ENCODE results near the gene GALNT2.

Gene GALNT2

DNA sequence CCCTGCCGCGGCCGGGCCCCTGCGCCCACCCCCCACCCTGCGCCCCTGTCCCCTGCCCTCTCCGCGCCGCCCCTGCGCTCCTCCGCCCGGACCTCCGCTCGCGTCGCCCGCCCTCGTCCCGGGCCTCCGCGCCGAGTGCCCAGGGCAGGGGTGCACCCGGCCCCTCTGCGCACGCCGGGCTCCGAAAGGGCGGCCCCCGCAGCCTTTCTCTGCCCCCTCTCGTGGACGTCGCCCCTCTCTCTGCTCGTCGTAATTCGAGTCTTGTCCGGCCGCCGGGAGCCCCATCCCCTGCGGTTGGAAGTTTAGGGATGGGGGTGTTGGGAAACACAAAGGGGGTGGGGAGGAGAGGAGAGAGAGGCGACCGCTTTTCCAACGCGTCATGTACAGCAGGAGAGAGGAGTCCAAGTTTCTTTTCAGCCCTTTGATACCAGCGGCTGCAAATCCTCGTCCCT is 407 bp downstream of the GALNT2 start:
- peak overlapping the region; percentile 89 for H3K9ac ChIP-seq (ENCODE audit: insufficient read length, low read depth)
- DNase-seq (ENCODE audit: low read depth, low spot score) = no peak

DNA sequence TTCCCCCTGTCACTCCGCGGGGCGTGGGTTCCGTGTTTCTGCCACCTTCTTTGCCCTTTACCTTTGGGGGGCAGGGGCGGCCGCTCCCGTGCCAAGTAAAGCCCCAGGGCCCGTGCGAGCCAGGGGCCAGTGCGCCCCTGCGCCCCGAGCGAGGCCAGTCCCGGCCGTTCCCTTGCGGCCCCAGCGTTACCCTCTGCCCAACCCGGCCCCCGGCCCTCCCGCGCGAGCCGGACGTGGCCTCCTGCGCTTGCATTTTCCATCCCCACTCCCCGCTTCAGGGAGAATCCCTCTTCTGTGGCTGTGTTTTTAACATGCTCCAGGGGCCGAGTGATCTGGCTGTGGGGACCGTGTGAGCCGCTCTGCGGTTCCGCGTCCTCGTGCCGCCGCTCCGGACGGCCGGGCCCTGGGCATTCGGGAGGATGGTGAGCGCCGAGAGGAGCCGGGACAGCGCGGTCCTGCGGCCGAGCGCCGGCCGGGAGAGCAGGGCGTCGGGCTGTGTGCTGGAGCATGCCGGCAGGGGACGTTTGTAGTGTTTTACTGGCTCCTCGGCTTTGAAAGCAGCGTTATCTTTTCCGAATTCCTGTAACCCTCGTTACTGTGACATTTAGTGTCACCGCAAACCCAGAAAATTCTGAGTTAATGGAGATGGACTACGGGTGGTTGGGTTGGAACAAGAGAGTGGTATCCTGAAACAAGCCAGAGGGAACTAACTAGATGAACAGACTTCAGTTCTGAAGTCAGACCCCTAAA is 1.0 kb downstream of the GALNT2 start:
- DNase-seq (ENCODE audit: low read depth, low spot score) = peak; percentile 25
- peaks cover 7% of the 10 kb centered on the region; the same call in 1 of the 2 replicates for H3K9me3 ChIP-seq (ENCODE audit: insufficient read depth, low read length)
- no peaks in the 10 kb centered on the region for H3K36me3 ChIP-seq (ENCODE audit: insufficient read depth, insufficient read length, low read length)
- H3K4me3 ChIP-seq (ENCODE audit: insufficient read length, low read depth) = peak overlapping the region; percentile 85
- no peak for TF ChIP-seq SUZ12 (IDR thresholded peaks at IDR 0.05; ENCODE audit: extremely low read depth, insufficient read depth, insufficient read length)
- no peak for TF ChIP-seq ZNF274 (IDR thresholded peaks at IDR 0.05; ENCODE audit: low read depth, low read length)
- no peak for TF ChIP-seq YY1 (IDR thresholded peaks at IDR 0.05; ENCODE audit: insufficient read depth, insufficient read length)
- peak overlapping the region; percentile 89 for H3K9ac ChIP-seq (ENCODE audit: insufficient read length, low read depth)
- H3K4me1 ChIP-seq (ENCODE audit: insufficient read depth, insufficient read length) = peaks cover 3% of the 10 kb centered on the region
- H3K27me3 ChIP-seq (ENCODE audit: insufficient read depth, insufficient read length) = peaks cover 31% of the 10 kb centered on the region

More for the DNA sequence above, 407 bp downstream of the GALNT2 start:
- Histone ChIP-seq H3K27me3 (ENCODE audit: insufficient read depth, insufficient read length) (peaks cover 31% of the 10 kb centered on the region), H3K9me3 (ENCODE audit: insufficient read depth, low read length) (peaks cover 10% of the 10 kb centered on the region; the same call in 1 of the 2 replicates), H3K36me3 (ENCODE audit: insufficient read depth, insufficient read length, low read length) (no peaks in the 10 kb centered on the region), H3K4me1 (ENCODE audit: insufficient read depth, insufficient read length) (peaks cover under 1% of the 10 kb centered on the region), H3K4me3 (ENCODE audit: insufficient read length, low read depth) (peak overlapping the region; percentile 85)
- TF ChIP-seq SUZ12 (IDR thresholded peaks at IDR 0.05; ENCODE audit: extremely low read depth, insufficient read depth, insufficient read length) (no peak), ZNF274 (IDR thresholded peaks at IDR 0.05; ENCODE audit: low read depth, low read length) (no peak), YY1 (IDR thresholded peaks at IDR 0.05; ENCODE audit: insufficient read depth, insufficient read length) (no peak)

DNA sequence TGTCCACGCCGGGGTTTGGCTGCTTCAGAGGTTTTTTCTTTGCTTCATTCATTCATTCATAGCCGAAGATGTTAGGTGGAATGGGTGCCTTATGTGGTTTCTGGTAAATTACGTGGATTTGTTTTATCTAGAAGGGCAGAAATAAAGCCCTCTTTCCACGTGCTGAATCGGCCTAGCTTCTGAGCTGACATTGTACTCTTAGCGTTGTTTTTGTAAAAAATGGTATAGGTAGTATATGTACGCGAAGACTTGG is 1.5 kb downstream of the GALNT2 start:
- Histone ChIP-seq H3K27me3 (ENCODE audit: insufficient read depth, insufficient read length) (peaks cover 31% of the 10 kb centered on the region), H3K9ac (ENCODE audit: insufficient read length, low read depth) (peak overlapping the region; percentile 89), H3K9me3 (ENCODE audit: insufficient read depth, low read length) (peaks cover 7% of the 10 kb centered on the region; the same call in 1 of the 2 replicates), H3K4me3 (ENCODE audit: insufficient read length, low read depth) (peak overlapping the region; percentile 85), H3K4me1 (ENCODE audit: insufficient read depth, insufficient read length) (peaks cover 3% of the 10 kb centered on the region), H3K36me3 (ENCODE audit: insufficient read depth, insufficient read length, low read length) (no peaks in the 10 kb centered on the region)
- DNase-seq (ENCODE audit: low read depth, low spot score) = no peak
- no peak for TF ChIP-seq SUZ12 (IDR thresholded peaks at IDR 0.05; ENCODE audit: extremely low read depth, insufficient read depth, insufficient read length)
- no peak for TF ChIP-seq YY1 (IDR thresholded peaks at IDR 0.05; ENCODE audit: insufficient read depth, insufficient read length)
- TF ChIP-seq ZNF274 (IDR thresholded peaks at IDR 0.05; ENCODE audit: low read depth, low read length) = no peak

DNA sequence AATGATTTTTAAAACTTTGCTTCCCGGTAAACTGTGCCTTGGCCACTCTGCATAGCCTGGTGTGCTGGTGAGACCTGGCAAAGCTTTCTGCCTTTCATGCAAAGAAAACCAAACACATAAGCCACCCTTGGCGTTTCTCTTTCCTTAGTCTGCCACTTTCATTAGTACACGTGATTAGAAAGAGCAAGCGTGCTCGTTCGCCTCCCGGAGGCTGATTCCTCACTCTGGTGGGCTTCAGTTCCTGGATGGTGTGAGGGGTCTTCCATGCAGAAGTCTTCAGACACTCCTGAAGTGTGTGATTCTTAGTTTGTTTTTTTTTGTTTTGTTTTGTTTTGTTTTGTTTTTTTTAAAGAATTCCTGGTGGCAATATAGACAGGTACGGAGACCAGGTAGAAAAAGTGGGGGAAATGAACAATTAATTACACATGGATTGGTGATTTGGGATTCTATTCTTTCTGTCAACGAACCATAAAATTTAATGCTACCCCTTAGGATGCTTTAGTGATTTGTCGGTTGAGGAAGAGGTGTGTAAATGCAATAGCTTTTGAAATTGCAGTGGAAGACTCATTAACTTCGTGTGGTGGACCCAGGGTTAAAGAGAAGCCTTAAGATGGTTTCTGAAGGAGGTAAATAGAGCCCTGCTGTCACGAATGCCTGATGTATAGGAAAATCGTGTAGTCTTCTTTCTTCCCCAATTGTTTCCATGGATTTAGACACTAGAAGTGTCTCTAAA is 2.1 kb downstream of the GALNT2 start:
- TF ChIP-seq ZNF274 (IDR thresholded peaks at IDR 0.05; ENCODE audit: low read depth, low read length) = no peak
- no peak for TF ChIP-seq SUZ12 (IDR thresholded peaks at IDR 0.05; ENCODE audit: extremely low read depth, insufficient read depth, insufficient read length)
- TF ChIP-seq YY1 (IDR thresholded peaks at IDR 0.05; ENCODE audit: insufficient read depth, insufficient read length) = no peak
- Histone ChIP-seq H3K4me1 (ENCODE audit: insufficient read depth, insufficient read length) (peaks cover 5% of the 10 kb centered on the region), H3K9ac (ENCODE audit: insufficient read length, low read depth) (peak overlapping the region; percentile 89), H3K9me3 (ENCODE audit: insufficient read depth, low read length) (peaks cover 6% of the 10 kb centered on the region; the same call in 1 of the 2 replicates), H3K27me3 (ENCODE audit: insufficient read depth, insufficient read length) (peaks cover 31% of the 10 kb centered on the region), H3K4me3 (ENCODE audit: insufficient read length, low read depth) (peak overlapping the region; percentile 85), H3K36me3 (ENCODE audit: insufficient read depth, insufficient read length, low read length) (no peaks in the 10 kb centered on the region)
- no peak for DNase-seq (ENCODE audit: low read depth, low spot score)

DNA sequence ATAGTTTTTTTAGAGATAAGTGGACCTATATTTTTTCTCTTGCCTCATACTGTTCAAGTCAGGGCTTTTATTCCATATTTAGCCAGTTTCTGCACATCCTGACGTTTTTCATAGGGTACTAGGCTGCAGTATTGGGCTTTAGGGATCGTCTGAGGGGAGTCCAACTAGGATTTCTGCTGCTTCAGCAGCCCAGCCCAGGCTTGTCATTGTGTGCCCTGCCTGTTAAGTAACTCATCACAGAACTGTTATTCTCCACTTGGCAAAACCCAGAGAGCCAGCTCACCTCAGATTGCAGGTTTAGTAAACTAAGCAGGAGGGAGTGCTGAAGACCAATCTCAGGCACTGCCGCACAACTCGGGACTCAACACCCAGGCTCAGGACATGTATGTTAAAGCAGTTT is 2.8 kb downstream of the GALNT2 start:
- Histone ChIP-seq H3K36me3 (ENCODE audit: insufficient read depth, insufficient read length, low read length) (no peaks in the 10 kb centered on the region), H3K4me1 (ENCODE audit: insufficient read depth, insufficient read length) (peaks cover 5% of the 10 kb centered on the region), H3K9ac (ENCODE audit: insufficient read length, low read depth) (no peak overlapping the region), H3K9me3 (ENCODE audit: insufficient read depth, low read length) (no peaks in the 10 kb centered on the region), H3K27me3 (ENCODE audit: insufficient read depth, insufficient read length) (peaks cover 31% of the 10 kb centered on the region), H3K4me3 (ENCODE audit: insufficient read length, low read depth) (no peak overlapping the region)
- DNase-seq (ENCODE audit: low read depth, low spot score) = no peak
- TF ChIP-seq ZNF274 (IDR thresholded peaks at IDR 0.05; ENCODE audit: low read depth, low read length) = no peak
- no peak for TF ChIP-seq SUZ12 (IDR thresholded peaks at IDR 0.05; ENCODE audit: extremely low read depth, insufficient read depth, insufficient read length)
- TF ChIP-seq YY1 (IDR thresholded peaks at IDR 0.05; ENCODE audit: insufficient read depth, insufficient read length) = no peak

DNA sequence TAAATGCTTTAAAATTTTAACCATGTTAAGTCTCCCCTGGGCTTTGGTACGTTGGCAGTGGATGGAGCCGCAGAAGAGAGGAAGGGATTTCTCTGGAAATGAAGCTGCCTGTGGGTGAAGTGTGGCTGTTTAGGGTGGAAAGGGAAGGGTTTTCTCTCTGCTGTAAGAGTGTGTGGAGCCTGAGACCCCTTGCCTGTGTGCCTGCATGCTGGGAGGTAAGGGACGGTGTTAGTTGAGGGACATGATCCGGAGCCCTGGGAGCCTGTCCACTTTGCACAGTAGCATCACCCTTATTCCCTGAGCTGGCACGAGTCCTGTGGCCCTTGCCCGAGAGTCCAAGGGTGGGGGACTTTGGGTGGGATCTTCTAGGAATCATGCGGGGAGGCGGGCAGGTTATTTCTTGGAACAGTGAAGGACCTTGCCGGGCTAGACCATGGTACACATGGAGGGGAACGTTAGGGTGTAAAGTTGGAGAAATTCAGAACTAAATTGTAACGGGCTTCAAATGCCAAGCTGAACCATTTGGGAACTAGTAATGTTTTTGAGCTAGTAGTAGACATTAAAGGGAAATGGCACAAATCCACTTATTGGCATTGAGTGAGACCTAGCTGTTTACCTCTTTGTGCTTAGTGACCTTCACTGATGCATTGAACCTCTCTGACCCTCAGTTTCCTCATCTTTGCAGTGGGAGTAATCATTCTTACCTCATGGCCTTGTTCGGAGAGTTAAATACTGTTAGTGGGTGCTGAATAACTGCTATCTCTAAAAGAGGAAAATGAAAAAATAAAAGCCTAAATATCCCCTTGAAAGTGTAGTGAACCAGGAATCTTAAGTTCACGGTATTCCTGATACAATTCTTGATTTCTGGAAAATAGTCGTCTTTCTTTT is 3.5 kb downstream of the GALNT2 start:
- no peak overlapping the region for H3K9ac ChIP-seq (ENCODE audit: insufficient read length, low read depth)

More for the DNA sequence above, 3.5 kb downstream of the GALNT2 start:
- H3K27me3 ChIP-seq (ENCODE audit: insufficient read depth, insufficient read length) = peaks cover 28% of the 10 kb centered on the region
- H3K4me1 ChIP-seq (ENCODE audit: insufficient read depth, insufficient read length) = peaks cover 5% of the 10 kb centered on the region
- no peak for DNase-seq (ENCODE audit: low read depth, low spot score)
- H3K4me3 ChIP-seq (ENCODE audit: insufficient read length, low read depth) = no peak overlapping the region
- H3K9me3 ChIP-seq (ENCODE audit: insufficient read depth, low read length) = no peaks in the 10 kb centered on the region
- TF ChIP-seq YY1 (IDR thresholded peaks at IDR 0.05; ENCODE audit: insufficient read depth, insufficient read length) (no peak), ZNF274 (IDR thresholded peaks at IDR 0.05; ENCODE audit: low read depth, low read length) (no peak), SUZ12 (IDR thresholded peaks at IDR 0.05; ENCODE audit: extremely low read depth, insufficient read depth, insufficient read length) (no peak)
- H3K36me3 ChIP-seq (ENCODE audit: insufficient read depth, insufficient read length, low read length) = no peaks in the 10 kb centered on the region
